Activated T-cell treated with anti-CD3 and anti-CD28 coated beads for 24 hours (primary cell): ENCODE measurements around the gene NRP2.

Experiments
- DNase-seq: peaks from one replicate; pipeline ENCODE4 v3.0.0-alpha.2; 2020; ENCODE audit warnings: low read depth

The NRP2 gene

DNA sequence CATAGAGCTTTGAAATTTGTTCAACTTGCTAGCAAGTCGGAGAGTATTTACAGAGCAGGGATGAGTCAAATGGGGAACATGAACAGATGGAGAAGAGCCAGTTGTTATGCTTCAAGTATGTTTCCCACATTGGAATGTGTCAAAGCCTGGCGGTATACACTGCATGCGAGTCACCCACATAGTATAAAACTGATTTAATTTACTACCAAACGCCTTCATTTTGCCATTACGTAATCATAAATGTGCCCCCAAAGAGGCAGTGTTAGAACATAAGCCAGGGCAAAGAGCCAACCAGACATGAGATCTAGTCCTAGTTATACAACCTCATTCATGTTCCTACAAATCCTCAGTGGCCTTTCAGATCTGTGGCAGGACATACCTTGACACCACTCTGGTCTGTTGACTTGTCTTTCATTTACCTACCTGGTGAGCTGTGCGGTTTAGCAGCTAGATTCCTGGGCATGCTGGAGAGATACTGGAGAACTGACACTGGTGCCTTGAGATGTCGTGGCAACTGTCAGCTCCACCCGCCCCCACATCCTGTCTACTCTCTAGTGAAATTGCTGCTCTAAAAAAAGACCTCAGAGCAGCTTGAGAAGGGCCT is 21.7 kb upstream of the NRP2 start:
- DNase-seq, result no peak

GRCh38 chr2:205661281-205661680 is 21.0 kb upstream of the NRP2 start:
- DNase-seq, result no peak

DNA sequence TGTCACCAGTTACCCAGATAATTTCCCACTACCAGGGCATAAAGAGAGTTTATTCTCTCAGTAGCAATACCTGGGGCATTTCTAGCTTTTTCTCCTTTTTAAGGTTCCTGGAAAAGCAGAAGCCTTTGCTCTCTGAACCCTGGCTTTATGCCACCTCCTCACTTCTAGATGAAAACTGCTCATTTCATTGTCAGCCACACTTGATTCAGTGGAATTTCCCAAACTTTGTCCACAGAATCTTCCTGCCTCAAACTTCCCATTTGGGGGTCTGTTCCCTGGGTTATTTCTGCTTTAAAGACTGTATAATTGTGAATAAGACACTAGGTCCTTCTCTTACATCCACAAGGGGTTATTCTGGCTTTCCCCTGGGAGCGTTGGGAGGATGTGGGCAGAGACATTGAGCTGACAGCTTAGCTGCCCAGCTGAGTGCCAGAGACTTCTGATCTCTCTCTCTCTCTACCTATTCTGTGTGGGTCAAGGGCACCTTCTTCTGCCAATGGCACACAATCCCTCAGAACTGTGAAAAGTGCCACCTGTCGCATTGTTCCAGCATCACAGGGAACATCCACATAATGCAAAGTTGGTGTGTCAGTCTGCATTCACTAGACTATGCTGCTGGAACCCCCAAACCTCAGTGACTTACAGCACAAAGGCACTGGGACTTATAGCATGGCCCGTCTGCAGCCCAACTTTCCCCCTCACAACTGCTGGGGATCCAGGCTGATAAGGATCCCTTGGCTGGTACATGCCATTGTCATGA is 19.9 kb upstream of the NRP2 start:
- DNase-seq, result no peak

DNA sequence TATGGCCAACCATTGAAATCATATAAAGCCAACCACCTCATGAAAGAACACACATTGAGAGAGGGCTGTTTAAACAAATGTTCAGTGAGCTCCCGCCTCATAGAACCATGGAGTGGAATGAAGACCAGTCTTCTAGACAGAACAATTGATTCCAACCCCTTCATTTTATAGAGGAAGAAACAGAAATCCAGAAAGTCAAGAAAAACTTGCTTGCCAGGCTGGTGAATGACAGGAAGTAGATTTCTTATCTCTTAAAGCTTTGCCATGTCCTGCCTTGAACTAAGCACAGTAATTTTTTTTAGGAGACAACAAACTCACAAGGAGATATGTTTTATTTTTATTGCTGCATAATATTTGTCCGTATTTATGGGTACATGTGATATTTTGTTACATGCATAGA is 16.5 kb upstream of the NRP2 start:
- DNase-seq, result no peak

GRCh38 chr2:205670292-205670691 is 12.0 kb upstream of the NRP2 start:
- no peak for DNase-seq

DNA sequence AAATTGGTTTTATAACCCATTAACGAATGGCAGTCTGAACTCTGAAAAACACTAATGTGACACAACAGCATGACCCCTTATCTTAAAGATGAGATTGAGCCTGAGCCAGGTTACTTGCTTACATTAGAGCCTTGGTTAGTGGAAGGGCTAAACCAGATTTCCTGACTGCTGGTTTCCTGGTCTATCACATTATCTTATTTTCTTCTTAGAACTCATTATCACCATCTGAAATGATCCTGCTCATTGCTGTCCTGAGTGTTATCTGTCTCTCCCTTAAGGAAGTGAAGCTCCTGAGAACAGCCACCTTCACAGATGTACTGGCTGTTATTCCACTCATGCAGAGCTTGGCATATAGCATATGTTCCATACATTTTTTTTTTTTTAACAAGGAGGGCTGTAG is 9.0 kb upstream of the NRP2 start:
- no peak for DNase-seq

- no peak for DNase-seq
These were observed 6.3 kb upstream of the NRP2 start for GRCh38 chr2:205675861-205676516.

DNA sequence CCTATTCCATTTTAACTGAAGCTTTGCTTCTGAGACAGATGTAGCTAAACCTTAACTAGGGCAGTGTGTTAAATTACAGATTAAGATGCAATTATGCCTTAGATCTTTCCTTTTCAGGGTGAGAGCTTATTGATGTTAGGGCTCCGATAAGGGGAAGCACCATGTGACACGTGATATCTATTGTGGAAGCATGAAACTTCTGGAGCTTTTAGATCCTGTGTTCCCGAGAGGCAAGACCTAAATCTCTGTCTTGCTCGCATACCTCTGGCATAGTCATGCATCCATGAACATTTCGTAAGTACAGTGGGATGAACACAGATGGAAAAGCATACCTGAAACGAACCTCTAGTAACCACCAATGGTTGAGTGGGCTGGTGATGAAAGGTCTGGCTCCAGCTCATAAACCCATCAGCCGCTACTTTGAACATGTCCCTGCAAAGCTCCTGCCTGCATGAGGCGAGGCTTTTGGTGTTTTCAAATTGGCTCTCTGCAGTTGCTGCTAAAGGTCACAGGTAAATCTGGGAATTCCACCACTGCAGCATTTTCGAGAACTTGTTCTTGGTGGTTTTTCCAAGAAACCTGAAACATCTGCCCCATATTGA is 3.7 kb upstream of the NRP2 start:
- no peak for DNase-seq

DNA sequence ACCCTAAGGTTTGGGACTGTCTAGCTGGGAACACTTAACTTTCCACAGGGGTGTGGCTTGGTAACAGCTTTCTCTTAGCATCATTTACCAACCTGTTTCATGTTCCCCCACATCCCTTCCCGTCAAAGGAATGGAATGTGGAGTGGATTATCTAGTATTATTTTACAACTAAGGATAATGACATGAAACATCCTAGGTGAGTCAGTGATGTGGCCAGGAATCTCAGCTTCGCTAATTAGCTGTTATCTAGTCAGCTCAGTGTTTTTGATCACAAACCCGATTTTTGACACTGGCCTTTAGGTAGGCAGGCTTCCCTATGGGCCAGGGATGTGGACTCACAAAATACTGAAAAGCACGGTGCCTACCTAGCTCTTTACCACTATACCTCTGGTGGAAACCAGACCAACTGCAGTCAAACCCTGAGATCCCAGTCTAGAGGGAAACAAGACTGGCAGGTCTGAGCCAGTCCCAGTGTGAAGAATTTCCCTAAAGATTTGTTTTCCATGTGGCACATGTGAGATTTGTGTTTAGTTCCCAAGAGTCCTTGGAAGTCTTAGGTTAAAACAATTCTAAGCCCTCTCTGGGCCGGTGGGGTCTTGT is 2.8 kb upstream of the NRP2 start:
- no peak for DNase-seq

DNA sequence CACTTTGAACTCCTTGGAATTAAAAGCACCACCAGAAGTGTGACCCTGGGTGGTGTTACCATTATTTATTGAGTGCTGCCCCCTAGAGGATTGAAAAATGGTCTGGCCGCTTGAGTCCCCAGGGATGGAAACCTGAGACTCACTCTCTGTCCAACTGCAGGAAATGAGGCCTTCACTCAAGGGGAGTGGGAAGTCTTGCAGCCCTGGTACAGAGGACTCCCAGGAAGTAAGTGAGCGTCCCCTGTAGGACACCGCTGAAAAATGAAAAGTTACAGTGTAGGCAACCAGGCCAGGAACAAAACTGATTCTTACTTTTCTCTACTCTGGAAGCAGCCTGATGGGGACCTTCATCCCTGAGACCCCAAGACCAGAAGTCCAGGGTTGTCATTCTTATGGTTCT is 2.2 kb upstream of the NRP2 start:
- peak; percentile 35 for DNase-seq

- no peak for DNase-seq
These were observed 1.4 kb upstream of the NRP2 start for GRCh38 chr2:205680903-205681302.

DNA sequence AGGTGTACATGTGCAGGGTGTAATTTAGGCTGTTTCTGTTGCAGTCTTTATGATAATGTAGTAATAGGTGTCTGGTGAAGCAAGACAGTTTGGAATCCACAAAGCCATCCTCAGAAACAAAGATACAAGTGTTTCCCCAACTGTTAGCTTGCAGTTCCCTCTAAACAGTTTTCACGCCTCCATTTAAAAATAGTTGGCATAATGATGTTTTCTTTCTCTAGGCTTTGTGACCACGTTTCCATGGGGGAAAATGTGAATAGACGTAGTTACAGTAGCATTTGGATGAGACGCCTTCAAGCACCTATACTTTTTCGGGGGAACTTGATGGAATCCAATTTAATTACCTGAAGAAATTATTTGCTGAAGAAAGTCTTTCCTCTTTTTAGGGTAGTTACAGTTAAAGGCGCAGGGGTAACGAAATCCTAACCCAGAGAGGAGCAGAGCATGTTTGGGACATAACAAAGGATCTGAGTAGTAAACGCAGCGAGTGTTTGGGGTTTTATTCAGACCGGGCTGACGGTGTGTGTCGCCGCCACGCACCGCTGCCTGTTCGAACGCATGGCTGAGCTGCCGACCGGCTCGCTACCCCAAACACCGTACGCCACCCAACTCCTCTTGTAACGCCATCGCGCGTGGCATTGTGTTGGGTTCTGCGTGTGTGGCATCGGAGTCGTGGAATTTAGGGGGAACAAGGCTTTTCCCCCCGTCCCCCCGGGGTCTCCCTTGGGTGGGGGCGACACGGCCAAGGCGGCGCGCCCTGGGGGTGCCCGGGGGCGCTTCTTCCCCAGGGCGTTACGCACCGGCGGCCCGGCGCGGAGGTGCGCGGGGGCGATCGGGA is 681 bp upstream of the NRP2 start:
- DNase-seq, result no peak

DNA sequence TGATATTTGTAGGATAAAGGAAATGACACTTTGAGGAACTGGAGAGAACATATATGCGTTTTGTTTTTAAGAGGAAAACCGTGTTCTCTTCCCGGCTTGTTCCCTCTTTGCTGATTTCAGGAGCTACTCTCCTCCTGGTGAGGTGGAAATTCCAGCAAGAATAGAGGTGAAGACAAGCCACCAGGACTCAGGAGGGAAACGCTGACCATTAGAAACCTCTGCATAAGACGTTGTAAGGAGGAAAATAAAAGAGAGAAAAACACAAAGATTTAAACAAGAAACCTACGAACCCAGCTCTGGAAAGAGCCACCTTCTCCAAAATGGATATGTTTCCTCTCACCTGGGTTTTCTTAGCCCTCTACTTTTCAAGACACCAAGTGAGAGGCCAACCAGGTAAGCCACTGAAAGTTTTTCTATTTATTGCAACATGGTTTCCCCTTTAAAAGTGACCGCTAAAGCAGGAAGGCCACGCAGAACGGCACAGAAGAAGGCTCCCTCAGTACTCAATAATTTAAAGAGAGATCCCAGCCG is 735 bp downstream of the NRP2 start:
- no peak for DNase-seq

- DNase-seq, result no peak
These were observed 1.4 kb downstream of the NRP2 start for GRCh38 chr2:205683502-205684367.

DNA sequence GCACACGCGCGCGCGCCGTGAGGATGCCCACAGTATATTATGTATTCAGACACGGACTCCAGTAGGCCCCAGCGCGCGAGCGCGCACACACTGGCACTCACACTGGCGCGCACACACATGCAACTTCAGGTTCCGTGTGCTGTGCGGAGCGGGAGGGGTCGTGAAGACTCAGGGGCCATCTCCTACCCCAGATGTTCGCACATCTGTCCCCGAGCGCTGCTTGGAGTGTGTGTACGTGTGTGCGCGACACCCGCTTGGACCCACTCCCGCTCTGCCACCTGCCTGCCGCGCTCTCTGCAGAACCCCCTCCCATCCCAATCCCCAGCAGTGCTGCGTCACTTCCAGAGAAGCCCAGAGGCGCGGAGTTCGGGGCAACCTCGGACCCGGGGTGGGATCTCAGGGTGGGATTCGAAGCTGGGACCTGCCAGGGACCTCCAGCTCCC is 2.6 kb downstream of the NRP2 start:
- DNase-seq, result no peak

DNA sequence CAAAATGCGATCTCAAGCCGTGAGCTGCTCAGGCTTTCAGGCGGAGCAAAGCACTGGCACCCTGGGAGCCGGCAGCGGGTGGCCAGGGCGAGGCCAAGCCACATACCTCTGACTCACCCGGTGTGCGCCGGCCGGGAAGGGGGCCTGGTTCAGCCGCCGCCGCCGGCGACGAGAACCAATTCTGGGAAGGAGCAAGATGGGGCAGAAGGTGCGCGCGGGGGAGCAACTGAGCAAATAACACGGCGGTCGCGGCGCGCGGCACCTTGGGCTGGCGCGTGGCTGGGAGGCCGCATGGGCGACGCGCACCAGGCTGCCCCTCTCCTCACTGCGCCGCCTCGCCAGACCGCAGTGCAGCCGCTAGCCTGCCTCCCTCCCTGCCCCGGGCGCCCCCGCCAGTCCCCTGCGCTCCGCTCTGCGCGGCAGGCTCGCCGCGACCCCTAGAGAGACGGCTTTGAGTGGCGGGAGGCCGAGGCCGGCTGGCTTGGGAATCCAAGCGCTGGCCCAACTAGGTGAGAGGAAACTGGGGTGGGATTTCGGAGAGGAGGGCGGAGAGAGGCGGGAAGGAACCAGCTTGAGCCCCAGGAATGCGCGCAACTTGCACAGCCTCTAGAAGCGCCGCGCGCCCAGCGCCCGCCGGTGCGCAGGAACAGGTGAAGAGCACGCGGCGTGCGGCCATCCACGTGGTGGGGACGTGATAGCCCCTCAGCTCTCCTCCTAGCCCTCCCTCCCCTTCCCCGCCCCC is 3.2 kb downstream of the NRP2 start:
- DNase-seq, result no peak

DNA sequence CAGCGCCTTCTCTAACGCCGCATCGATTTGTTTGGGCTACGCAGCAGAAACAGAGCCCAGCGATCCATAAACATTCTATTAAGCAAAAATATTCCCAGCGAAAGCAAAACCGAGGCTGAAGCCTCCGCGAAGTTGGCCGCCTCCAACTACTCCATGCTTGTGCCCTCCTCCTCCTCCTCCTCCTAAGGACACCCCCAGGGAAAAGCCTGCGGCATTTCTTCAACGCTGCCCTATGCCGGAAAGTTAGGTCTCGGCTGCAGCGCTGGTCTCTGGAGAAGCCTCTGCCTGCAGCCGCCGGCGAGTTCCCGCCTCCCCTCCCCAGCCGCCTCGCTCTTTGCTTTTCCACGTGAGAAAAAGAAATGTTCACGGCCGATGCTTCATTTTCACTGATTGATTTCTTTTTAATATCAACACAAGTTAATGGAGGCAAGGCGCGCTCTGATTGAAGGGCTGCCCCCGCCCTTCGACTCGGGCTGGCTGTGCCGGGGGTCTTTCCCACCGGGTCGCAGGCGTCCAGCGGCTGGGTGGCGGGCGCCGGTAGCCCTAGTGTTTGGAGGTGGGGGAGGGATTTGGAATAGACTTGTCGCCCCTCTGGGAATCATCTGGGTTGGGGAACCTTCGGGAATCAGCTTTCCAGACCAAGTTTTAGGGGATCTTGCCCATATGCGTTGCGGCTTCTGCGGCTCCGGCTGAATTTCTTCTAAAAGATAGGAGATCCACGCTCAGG is 3.9 kb downstream of the NRP2 start:
- DNase-seq, result no peak

DNA sequence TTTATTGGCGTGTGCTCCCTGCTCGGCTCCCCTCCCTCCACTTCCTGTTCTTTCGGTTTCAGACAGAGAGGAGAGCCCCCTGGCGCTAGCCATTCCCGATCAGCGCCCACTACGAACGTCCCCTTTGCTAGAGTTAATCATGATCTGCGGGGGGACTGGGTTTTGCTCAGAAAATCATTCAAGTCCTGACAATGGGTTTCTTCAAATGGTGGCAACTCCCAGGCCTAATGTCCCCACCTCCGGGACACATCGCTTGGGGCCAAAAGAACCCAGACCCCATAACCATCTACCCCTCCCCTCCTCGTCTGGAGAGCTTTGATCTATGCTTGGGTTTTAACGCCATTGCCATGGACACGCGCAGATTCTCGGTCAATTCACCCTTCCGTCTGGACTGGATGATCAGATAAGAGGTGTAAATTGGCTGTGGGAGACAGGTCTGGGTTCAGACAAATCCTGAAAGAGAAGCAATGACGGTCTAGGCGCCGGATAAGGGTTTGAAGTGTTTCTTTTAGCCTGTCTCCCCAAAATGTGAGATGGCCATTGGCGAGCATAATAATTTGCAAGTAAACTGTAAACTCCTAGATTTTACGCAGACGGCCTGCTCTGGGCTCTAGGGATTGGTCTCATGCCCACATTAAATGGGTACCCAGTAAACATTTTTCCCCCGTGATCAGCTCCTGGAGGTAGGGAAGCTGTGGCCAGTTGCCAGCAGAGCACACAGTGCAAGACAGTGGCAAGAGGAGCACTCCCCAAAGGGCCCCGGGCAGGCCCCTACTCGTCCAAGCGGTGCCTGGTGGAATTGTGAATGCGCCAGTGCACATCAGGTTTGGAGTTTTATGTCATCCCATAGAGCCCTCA is 4.7 kb downstream of the NRP2 start:
- DNase-seq, result no peak
